HepG2 (cell line): ENCODE data around the gene MAP2K7.

Experiments
- ELF4 ChIP-seq: sonication (generic); formaldehyde crosslinking; IDR thresholded peaks from 2 replicates; pipeline ENCODE4 v1.5.0; 2020; ENCODE audit warnings: missing genetic modification reagents, mild to moderate bottlenecking, moderate library complexity, borderline replicate concordance
- NCOA5 ChIP-seq: sonication (generic); formaldehyde crosslinking; IDR thresholded peaks from 2 replicates; pipeline ENCODE4 v1.4.0; 2020; ENCODE audit warnings: missing genetic modification reagents
- POLR2A ChIP-seq, 2 experiments: IDR thresholded peaks; 2 replicates each; pipeline ENCODE4 v1.6.1; 2011; ENCODE audit warnings: low read depth in 2 of 2, low read length in 2 of 2, mild to moderate bottlenecking in 1 of 2, moderate library complexity in 1 of 2; ENCODE audit not compliant: insufficient read depth in 1 of 2
- TF ChIP-seq, protein P1 (sequence below): fragments of 450-650 bp; IDR thresholded peaks from 2 replicates; pipeline ENCODE4 v1.6.1; 2016

DNA sequence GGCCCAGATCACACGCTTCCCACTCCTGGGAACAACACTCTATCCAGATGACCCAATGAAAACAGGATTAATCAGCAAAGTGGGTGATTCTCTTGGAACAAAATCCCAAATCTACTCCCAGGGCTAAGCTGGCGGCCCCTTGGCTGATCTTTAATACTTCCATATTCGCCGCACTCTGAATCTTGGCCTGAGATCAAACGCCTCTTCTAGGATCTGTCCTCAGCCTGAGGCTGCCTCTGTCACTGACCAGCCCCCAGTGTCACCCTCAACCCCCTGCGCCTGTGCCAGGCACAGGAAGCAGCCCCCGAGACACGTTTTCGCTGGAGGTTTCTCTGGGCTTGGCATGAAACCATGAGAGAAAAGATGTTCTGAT lies 24.6 kb downstream of the MAP2K7 start:
- TF ChIP-seq, protein P1, sequence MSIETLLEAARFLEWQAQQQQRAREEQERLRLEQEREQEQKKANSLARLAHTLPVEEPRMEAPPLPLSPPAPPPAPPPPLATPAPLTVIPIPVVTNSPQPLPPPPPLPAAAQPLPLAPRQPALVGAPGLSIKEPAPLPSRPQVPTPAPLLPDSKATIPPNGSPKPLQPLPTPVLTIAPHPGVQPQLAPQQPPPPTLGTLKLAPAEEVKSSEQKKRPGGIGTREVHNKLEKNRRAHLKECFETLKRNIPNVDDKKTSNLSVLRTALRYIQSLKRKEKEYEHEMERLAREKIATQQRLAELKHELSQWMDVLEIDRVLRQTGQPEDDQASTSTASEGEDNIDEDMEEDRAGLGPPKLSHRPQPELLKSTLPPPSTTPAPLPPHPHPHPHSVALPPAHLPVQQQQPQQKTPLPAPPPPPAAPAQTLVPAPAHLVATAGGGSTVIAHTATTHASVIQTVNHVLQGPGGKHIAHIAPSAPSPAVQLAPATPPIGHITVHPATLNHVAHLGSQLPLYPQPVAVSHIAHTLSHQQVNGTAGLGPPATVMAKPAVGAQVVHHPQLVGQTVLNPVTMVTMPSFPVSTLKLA: no peak
- no peak for TF ChIP-seq ELF4 (CRISPR knock-in tag)
- no peak for TF ChIP-seq NCOA5 (CRISPR knock-in tag)
- TF ChIP-seq POLR2A (IDR thresholded peaks at IDR 0.05; ENCODE audit: insufficient read depth in 1 of 2, low read depth in 2 of 2, low read length in 2 of 2): no peak
